ENCODE results near the gene AIM2.

- TF ChIP-seq CTCF (IDR thresholded peaks at IDR 0.05; ENCODE audit: low read depth, low read length) (no peak), EZH2phosphoT487 (IDR thresholded peaks at IDR 0.05; ENCODE audit: low read depth) (no peak)
Observed at GRCh38 chr1:159088546-159089183, 12.1 kb upstream of the AIM2 start.

Measured in OCI-LY3 (cell line).